ENCODE measurements around the gene CCNC.

Gene CCNC

DNA sequence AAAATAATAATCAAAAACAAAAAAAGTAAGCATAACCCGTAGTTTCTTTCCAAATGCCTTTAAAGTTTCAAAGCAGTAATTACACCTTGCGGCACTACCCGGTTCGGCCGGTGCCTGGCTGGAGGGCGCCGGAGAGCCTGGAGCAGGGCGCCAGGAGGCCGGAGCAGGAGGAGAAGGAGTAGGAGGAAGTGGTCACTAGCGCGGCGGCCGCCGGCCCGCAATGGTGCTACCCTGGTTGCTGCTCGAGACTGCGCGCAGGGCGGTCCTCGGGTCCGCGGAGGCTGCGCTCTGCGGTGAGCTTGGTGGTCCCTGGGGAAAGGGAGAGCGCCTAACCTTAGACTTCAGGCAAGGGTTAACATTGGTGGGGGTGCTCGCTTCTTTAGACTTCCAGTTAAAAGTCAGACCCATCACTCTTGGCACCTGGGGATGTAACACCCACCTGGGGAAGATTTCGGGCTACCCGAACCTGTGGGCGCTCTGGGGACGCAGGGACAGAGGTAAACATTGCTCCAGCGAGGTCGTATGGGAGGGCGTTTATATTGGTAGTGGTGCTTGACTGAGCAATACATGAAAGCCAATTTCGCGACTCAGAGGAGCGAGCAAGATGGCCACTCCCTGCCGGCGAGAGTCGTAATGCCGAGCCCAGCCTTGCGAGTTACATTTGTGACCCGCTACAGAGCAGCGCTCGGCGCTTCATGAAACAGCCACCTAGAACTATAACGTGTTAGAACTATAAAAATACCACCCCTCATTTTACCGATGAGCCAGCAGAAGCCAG, 47.4 kb downstream of the CCNC start:
- DNase-seq (ENCODE audit: low read depth, low spot score), result peak; percentile 87
- in situ Hi-C loops (cut with HindIII; ENCODE audit: low sequenced_read_pairs), result no loop called here
- H3K4me3 ChIP-seq (ENCODE audit: low read depth, low read length), result peak overlapping the region; percentile 99
- TF ChIP-seq, protein P1, sequence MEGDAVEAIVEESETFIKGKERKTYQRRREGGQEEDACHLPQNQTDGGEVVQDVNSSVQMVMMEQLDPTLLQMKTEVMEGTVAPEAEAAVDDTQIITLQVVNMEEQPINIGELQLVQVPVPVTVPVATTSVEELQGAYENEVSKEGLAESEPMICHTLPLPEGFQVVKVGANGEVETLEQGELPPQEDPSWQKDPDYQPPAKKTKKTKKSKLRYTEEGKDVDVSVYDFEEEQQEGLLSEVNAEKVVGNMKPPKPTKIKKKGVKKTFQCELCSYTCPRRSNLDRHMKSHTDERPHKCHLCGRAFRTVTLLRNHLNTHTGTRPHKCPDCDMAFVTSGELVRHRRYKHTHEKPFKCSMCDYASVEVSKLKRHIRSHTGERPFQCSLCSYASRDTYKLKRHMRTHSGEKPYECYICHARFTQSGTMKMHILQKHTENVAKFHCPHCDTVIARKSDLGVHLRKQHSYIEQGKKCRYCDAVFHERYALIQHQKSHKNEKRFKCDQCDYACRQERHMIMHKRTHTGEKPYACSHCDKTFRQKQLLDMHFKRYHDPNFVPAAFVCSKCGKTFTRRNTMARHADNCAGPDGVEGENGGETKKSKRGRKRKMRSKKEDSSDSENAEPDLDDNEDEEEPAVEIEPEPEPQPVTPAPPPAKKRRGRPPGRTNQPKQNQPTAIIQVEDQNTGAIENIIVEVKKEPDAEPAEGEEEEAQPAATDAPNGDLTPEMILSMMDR (IDR thresholded peaks at IDR 0.05; ENCODE audit: low read depth, low read length), result peak; percentile 88

DNA sequence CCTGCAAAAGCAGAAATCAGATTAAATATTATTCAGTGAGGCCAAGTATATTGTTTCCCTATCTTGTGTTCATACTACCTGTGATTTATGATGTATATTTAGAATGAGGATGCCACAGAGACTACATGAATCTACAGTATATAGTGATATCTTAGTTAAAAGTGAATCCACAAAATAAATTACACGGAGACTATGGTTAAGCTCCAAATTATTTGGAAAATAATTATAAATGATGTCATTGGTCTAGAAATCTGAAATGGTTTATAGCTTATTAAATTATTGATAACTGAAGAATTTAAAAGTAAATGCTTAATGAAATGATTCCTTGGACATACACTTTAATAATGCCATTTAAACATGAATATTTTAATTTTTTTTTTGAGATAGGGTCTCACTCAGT, 49.0 kb downstream of the CCNC start:
- in situ Hi-C loops (cut with HindIII; ENCODE audit: low sequenced_read_pairs), result no loop called here
- H3K4me3 ChIP-seq (ENCODE audit: low read depth, low read length), result no peak overlapping the region
- no peak for DNase-seq (ENCODE audit: low read depth, low spot score)
- TF ChIP-seq, protein P1 (IDR thresholded peaks at IDR 0.05; ENCODE audit: low read depth, low read length), result no peak

DNA sequence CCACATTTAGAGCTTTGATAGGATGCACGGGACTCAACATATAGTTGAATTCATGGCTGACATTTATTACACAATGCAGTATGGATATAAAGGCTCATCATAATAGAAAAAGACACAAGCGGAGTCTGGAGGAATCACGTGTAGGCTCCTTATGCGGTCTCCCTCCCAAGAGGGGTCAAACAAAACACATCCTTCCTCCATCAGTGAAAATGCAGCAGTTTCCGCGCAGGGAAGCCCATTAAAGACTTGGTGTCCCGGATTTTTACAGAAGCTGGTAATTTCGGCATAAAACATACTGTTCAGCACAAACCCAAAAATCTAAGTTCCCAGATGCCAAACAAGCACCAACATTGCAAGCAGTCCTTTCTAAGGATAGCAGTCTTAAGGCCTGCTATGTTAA, 54.4 kb downstream of the CCNC start:
- H3K4me3 ChIP-seq (ENCODE audit: low read depth, low read length), result peak overlapping the region; percentile 80
- DNase-seq (ENCODE audit: low read depth, low spot score), result peak; percentile 34
- TF ChIP-seq, protein P1 (IDR thresholded peaks at IDR 0.05; ENCODE audit: low read depth, low read length), result no peak
- in situ Hi-C loops (cut with HindIII; ENCODE audit: low sequenced_read_pairs), result no loop called here

DNA sequence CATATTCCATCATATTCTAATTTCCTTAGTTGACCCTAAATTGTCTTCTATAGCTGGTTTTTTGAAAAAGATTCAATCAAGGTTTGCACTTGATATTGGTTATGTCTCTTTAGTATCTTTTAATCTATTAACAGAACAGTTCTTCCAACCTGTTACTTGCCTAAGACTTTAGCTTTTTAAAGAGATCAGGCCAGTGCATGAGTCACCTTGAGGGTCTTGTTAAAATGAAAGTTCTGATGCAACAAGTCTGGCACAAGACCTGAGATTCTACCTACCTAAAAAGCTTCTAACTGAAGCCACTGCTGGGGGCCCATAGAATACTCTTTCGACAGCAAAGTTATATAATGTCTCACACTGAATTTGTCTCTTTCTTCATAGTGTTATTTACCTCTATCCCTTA, 56.4 kb downstream of the CCNC start:
- TF ChIP-seq, protein P1 (IDR thresholded peaks at IDR 0.05; ENCODE audit: low read depth, low read length), result no peak
- H3K4me3 ChIP-seq (ENCODE audit: low read depth, low read length), result no peak overlapping the region
- peak; percentile 29 for DNase-seq (ENCODE audit: low read depth, low spot score)
- in situ Hi-C loops (cut with HindIII; ENCODE audit: low sequenced_read_pairs), result no loop called here

DNA sequence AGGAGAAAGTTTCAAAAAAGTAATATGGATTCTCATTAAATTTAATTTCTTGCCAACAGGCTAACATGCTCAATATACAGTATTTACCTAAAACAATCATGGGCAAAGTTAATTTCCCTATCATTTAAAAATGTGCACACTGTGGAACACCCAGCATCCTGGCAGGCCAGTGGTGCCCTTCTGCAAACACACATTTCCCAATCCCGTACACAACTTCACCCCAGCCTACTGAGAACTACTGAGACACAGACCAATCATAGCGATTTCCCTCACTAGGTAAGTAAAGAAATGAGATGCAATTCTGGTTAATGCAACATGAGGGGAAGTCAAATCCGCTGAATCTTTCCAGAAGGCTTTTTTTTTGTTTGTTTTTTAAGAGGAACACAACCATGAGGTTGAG, 60.8 kb downstream of the CCNC start:
- no peak for DNase-seq (ENCODE audit: low read depth, low spot score)
- in situ Hi-C loops (cut with HindIII; ENCODE audit: low sequenced_read_pairs), result no loop called here
- H3K4me3 ChIP-seq (ENCODE audit: low read depth, low read length), result no peak overlapping the region
- TF ChIP-seq, protein P1 (IDR thresholded peaks at IDR 0.05; ENCODE audit: low read depth, low read length), result no peak

DNA sequence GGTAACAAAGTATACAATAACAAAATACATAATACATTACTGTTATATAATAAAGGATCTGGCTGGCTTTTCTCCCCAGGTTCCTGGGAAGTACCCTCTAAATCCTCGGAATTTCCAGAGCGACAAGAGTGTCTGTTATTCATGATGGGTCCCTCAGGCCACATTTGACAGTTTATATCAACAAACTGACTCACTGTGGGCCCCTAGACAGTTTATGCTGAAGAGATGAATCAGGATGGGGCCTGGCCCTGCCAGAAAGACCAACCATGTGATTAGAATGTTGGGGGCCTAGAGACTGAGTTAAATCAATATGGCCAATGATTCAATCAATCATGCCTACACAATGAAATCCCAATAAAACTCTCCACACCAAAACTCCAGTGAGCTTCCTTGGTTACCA, 66.7 kb downstream of the CCNC start:
- DNase-seq (ENCODE audit: low read depth, low spot score), result no peak
- H3K4me3 ChIP-seq (ENCODE audit: low read depth, low read length), result no peak overlapping the region
- TF ChIP-seq, protein P1 (IDR thresholded peaks at IDR 0.05; ENCODE audit: low read depth, low read length), result no peak
- in situ Hi-C loops (cut with HindIII; ENCODE audit: low sequenced_read_pairs), result no loop called here
